Endothelial cell of umbilical vein (primary cell): Measurements from ENCODE around the gene KIF1B. TPM values are rescaled to one million over a fixed set of nuclear protein-coding genes. Genes with fewer than 3 reads are reported as not detected.

ENCODE experiments used
- BruUV-seq: library from RNA; stranded (reverse); fragments of 400-500 nt; replicated peaks from 2 replicates; lab custom pipeline; 2021; lab: Mats Ljungman, UMichigan
- CTCF ChIA-PET: fragments of 300-600, 350-600 bp; sonication (Branson Sonifier 250); formaldehyde crosslinking; loops from one replicate; lab custom pipeline; 2021; ENCODE audit warnings: antibody characterized with exemption, inconsistent platforms; lab: Charles Lee
- POLR2A ChIA-PET: fragments of 300-600, 350-600 bp; sonication (Branson Sonifier 250); formaldehyde crosslinking; loops from one replicate; lab custom pipeline; 2021; ENCODE audit warnings: antibody characterized with exemption, inconsistent platforms; lab: Charles Lee
- DNase-seq: peaks from one replicate; pipeline ENCODE4 v3.0.0-alpha.2; 2011; ENCODE audit warnings: low read depth, low spot score
- FAIRE-seq: peaks from 2 replicates; lab custom pipeline; 2011; peaks lifted over from hg19 to GRCh38; lab: Jason Lieb, UNC
- H2AFZ ChIP-seq: 2 replicates; pipeline ENCODE4 v1.6.0; 2012; ENCODE audit warnings: low read depth, low read length, control low read depth, inconsistent platforms
- H3K27ac ChIP-seq: 2 replicates; pipeline ENCODE4 v1.5.1; 2011; ENCODE audit warnings: low read depth, mild to moderate bottlenecking, control low read depth, low read length, moderate library complexity; ENCODE audit not compliant: insufficient read depth
- H3K27me3 ChIP-seq, 2 experiments: 2 replicates each; pipeline versions ENCODE4 v1.6.0 to v1.6.1; 2011; ENCODE audit warnings: low read length in 2 of 2, mixed read lengths in 1 of 2; ENCODE audit not compliant: control insufficient read depth in 2 of 2, insufficient read depth in 2 of 2
- H3K36me3 ChIP-seq, 2 experiments: 2 replicates in 1 of 2; 3 replicates in 1 of 2; pipeline ENCODE4 v1.5.1; 2011; ENCODE audit warnings: low read length in 2 of 2, mild to moderate bottlenecking in 1 of 2, moderate library complexity in 1 of 2; ENCODE audit not compliant: control insufficient read depth in 2 of 2, insufficient read depth in 2 of 2; ENCODE audit errors: extremely low read depth in 1 of 2
- H3K4me1 ChIP-seq: 3 replicates; pipeline ENCODE4 v1.5.1; 2011; ENCODE audit warnings: mild to moderate bottlenecking, low read length; ENCODE audit not compliant: control insufficient read depth, insufficient read depth; ENCODE audit errors: extremely low read depth
- H3K4me2 ChIP-seq: 2 replicates; pipeline ENCODE4 v1.6.1; 2011; ENCODE audit warnings: low read length, control low read depth, mixed read lengths; ENCODE audit not compliant: insufficient read depth
- H3K4me3 ChIP-seq, 3 experiments: fragments of 200-600 bp in 1 of 3; sonication (generic), shearing (Covaris generic) in 1 of 3; replicated peaks in 1 of 3; 2 replicates each; pipeline ENCODE4 v1.5.1; 2011 to 2016; ENCODE audit warnings: control low read depth in 3 of 3, low read length in 3 of 3, mild to moderate bottlenecking in 2 of 3, inconsistent platforms in 1 of 3, low read depth in 1 of 3, moderate library complexity in 1 of 3; ENCODE audit not compliant: insufficient read depth in 1 of 3
- H3K79me2 ChIP-seq: 2 replicates; pipeline ENCODE4 v1.6.0; 2012; ENCODE audit warnings: low read length, inconsistent platforms; ENCODE audit not compliant: control insufficient read depth, insufficient read depth
- H3K9ac ChIP-seq: replicated peaks from 2 replicates; pipeline ENCODE3; 2011; ENCODE audit warnings: low read length, control low read depth; ENCODE audit not compliant: insufficient read depth; ENCODE audit errors: extremely low read depth
- H3K9me1 ChIP-seq: replicated peaks from 3 replicates; pipeline ENCODE4 v1.6.0; 2011; ENCODE audit warnings: mild to moderate bottlenecking, low read length; ENCODE audit not compliant: control insufficient read depth, insufficient read depth; ENCODE audit errors: extremely low read depth
- H3K9me3 ChIP-seq: replicated peaks from 2 replicates; pipeline ENCODE4 v1.5.1; 2012; ENCODE audit warnings: low read length, inconsistent platforms; ENCODE audit not compliant: control insufficient read depth, insufficient read depth
- H4K20me1 ChIP-seq: replicated peaks from 2 replicates; pipeline ENCODE3; 2011; ENCODE audit warnings: mild to moderate bottlenecking, low read length; ENCODE audit not compliant: control insufficient read depth, insufficient read depth; ENCODE audit errors: extremely low read depth
- EZH2 ChIP-seq: IDR thresholded peaks from 2 replicates; pipeline ENCODE4 v1.6.1; 2012; ENCODE audit warnings: borderline replicate concordance, low read depth, mild to moderate bottlenecking, moderate library complexity, low read length, inconsistent platforms; ENCODE audit not compliant: severe bottlenecking
- FOS ChIP-seq: IDR thresholded peaks from 2 replicates; pipeline ENCODE4 v1.6.1; 2011; ENCODE audit warnings: mild to moderate bottlenecking, low read length, moderate library complexity, borderline replicate concordance; ENCODE audit not compliant: insufficient read depth
- GATA2 ChIP-seq: IDR thresholded peaks from 2 replicates; pipeline ENCODE4 v1.7.0; 2011; ENCODE audit warnings: low read depth, mild to moderate bottlenecking, moderate library complexity, mixed read lengths, low read length; ENCODE audit not compliant: insufficient read length, insufficient read depth
- JUN ChIP-seq: IDR thresholded peaks from 2 replicates; pipeline ENCODE4 v1.6.1; 2011; ENCODE audit warnings: borderline replicate concordance, low read depth; ENCODE audit not compliant: insufficient read length, insufficient read depth
- MYC ChIP-seq: IDR thresholded peaks from one replicate; pipeline ENCODE4 v1.6.1; 2011; ENCODE audit warnings: mild to moderate bottlenecking, low read depth, low read length
- POLR2A ChIP-seq: IDR thresholded peaks from 2 replicates; pipeline ENCODE4 v1.6.1; 2012; ENCODE audit warnings: low read depth, mild to moderate bottlenecking, control low read depth, low read length
- POLR2AphosphoS5 ChIP-seq: IDR thresholded peaks from 2 replicates; pipeline ENCODE4 v1.6.1; 2012; ENCODE audit warnings: low read depth, mild to moderate bottlenecking, control low read depth, low read length, moderate library complexity; ENCODE audit not compliant: insufficient read depth
- dilution Hi-C: fragments of 300-500 bp; cut with MboI; formaldehyde crosslinking; loops from one replicate; pipeline ENCODE4 v1.15.0; 2019; ENCODE audit warnings: low sequenced_read_pairs; ENCODE audit not compliant: extremely low pct_ligation_motif_present
- intact Hi-C: fragments of 100-400 bp; cut with micrococcal nuclease; formaldehyde crosslinking; loops from one replicate; pipeline ENCODE4 v1.10.0; 2022
- polyA plus RNA-seq, 4 experiments: library from polyadenylated mRNA; depleted of rRNA in 3 of 4; stranded (reverse) in 3 of 4; unstranded in 1 of 4; fragments of >200 nt; gene quantifications; 2 replicates each; pipeline versions ENCODE4 v1.2.1 to v1.2.3, GENCODE V29; 2011 to 2012; ENCODE audit warnings: missing spikeins in 1 of 4
- total RNA-seq: library from RNA; stranded (reverse); gene quantifications from 2 replicates; pipeline ENCODE4 v1.2.3, GENCODE V29; 2021
- TF ChIP-seq, protein P1 (sequence below): IDR thresholded peaks from 2 replicates; pipeline ENCODE4 v1.6.1; 2011; ENCODE audit not compliant: insufficient read depth, insufficient read length
- TF ChIP-seq, protein P2 (sequence below), 2 donors: IDR thresholded peaks; 1 replicate in 1 of 2; 2 replicates in 1 of 2; pipeline ENCODE4 v1.5.1; 2011; ENCODE audit warnings: low read length in 2 of 2, mild to moderate bottlenecking in 2 of 2, moderate library complexity in 2 of 2, control low read depth in 1 of 2, inconsistent platforms in 1 of 2, low read depth in 1 of 2; ENCODE audit not compliant: insufficient read depth in 1 of 2; ENCODE audit errors: extremely low read depth in 1 of 2

KIF1B gene
- total and polyA plus RNA-seq, 2 donors (not counting 3 experiments of a cell fraction or from before 2014, with no cell fraction given), result 14.8 to 58.6 TPM

DNA sequence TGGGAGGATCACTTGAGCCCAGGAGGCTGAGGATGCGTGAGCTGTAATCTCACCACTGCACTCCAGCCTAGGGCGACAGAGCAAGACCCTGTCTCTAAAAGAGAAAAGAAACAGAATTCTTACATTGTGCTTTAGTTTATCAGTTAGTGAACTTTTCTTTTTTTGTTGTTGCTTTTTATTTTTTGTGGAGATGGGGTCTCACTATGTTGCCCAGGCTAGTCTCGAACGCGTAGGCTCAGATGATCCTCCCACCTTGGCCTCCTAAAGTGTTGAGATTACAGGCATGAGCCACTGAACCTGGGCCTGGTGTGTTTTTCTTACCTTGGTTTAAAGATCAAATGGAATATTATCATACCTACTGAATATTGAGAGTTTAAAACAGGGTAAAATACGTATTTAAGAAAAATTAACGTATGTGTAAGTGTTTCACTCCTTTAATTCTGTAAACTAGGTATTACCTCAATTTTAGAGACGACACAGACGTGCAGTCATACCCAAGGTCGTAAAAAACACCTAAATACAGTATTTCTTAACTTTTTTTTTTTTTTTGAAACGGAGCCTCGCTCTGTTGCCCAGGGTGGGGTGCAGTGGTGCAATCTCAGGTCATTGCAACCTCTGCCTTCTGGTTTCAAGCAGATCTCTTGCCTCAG, 39.6 kb downstream of the KIF1B start:
- no peak overlapping the region for H3K27ac ChIP-seq
- dilution Hi-C loops, result no loop called here
- H3K4me3 ChIP-seq, result no peak overlapping the region
- H3K9me1 ChIP-seq, result no peaks in the 10 kb centered on the region
- intact Hi-C loops, result no loop called here
- peaks cover 11% of the 10 kb centered on the region for H4K20me1 ChIP-seq
- no peak overlapping the region for H2AFZ ChIP-seq
- no peaks in the 10 kb centered on the region for H3K9me3 ChIP-seq
- no peaks in the 10 kb centered on the region for H3K36me3 ChIP-seq
- POLR2A ChIA-PET, result interaction anchor here (0.7 kb wide), 1 partner anchor 18 kb away, joined by 3 read pairs; no protein-coding TSS in a partner anchor
- no TSS peak for BruUV-seq
- H3K79me2 ChIP-seq, result peaks cover 75% of the 10 kb centered on the region
- DNase-seq (no peak), FAIRE-seq (no peak)
- CTCF ChIA-PET, result interaction anchor here (3.0 kb wide), 1 partner anchor 40 kb away, joined by 16 read pairs; the partner anchor contains the start of gene KIF1B
- H3K27me3 ChIP-seq, result no peaks in the 10 kb centered on the region
- peaks cover 4% of the 10 kb centered on the region for H3K4me1 ChIP-seq
- H3K4me2 ChIP-seq, result no peak overlapping the region
- TF ChIP-seq MYC, result no peak
- TF ChIP-seq FOS, result no peak
- TF ChIP-seq, protein P1, sequence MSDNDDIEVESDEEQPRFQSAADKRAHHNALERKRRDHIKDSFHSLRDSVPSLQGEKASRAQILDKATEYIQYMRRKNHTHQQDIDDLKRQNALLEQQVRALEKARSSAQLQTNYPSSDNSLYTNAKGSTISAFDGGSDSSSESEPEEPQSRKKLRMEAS, result no peak
- TF ChIP-seq GATA2, result no peak
- TF ChIP-seq EZH2, result no peak
- no peak for TF ChIP-seq JUN
- H3K9ac ChIP-seq, result no peak overlapping the region

DNA sequence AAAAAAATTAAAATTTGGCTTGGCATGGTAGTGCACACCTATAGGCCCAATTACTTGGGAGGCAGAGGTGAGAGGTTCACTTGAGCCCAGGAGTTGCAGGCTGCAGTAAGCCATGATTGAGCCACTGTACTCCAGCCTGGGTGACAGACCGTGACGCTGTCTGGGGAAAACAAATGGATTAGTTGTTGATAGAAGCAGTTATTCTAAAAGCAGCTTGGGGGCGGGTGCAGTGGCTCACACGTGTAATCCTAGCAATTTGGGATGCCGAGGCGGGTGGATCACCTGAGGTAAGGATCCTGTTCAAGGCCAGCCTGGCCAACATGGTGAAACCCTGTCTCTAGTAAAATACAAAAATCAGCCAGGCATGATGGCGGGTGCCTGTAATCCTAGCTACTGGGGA, 40.3 kb downstream of the KIF1B start:
- H3K36me3 ChIP-seq, result no peaks in the 10 kb centered on the region
- no peaks in the 10 kb centered on the region for H3K9me3 ChIP-seq
- no peak overlapping the region for H3K27ac ChIP-seq
- no peaks in the 10 kb centered on the region for H3K27me3 ChIP-seq
- H3K79me2 ChIP-seq, result peaks cover 75% of the 10 kb centered on the region
- peaks cover 4% of the 10 kb centered on the region for H3K4me1 ChIP-seq
- dilution Hi-C loops (no loop called here), intact Hi-C loops (no loop called here)
- H3K9me1 ChIP-seq, result no peaks in the 10 kb centered on the region
- no peak overlapping the region for H2AFZ ChIP-seq
- TF ChIP-seq, protein P2, sequence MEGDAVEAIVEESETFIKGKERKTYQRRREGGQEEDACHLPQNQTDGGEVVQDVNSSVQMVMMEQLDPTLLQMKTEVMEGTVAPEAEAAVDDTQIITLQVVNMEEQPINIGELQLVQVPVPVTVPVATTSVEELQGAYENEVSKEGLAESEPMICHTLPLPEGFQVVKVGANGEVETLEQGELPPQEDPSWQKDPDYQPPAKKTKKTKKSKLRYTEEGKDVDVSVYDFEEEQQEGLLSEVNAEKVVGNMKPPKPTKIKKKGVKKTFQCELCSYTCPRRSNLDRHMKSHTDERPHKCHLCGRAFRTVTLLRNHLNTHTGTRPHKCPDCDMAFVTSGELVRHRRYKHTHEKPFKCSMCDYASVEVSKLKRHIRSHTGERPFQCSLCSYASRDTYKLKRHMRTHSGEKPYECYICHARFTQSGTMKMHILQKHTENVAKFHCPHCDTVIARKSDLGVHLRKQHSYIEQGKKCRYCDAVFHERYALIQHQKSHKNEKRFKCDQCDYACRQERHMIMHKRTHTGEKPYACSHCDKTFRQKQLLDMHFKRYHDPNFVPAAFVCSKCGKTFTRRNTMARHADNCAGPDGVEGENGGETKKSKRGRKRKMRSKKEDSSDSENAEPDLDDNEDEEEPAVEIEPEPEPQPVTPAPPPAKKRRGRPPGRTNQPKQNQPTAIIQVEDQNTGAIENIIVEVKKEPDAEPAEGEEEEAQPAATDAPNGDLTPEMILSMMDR (IDR thresholded peaks at IDR 0.05; ENCODE audit: extremely low read depth in 1 of 2, insufficient read depth in 1 of 2, low read depth in 1 of 2, low read length in 2 of 2), result no peak
- TF ChIP-seq POLR2A (no peak), MYC (no peak), GATA2 (no peak), FOS (no peak), POLR2AphosphoS5 (no peak), JUN (no peak), EZH2 (no peak)
- TF ChIP-seq, protein P1, result no peak
- no TSS peak for BruUV-seq
- H4K20me1 ChIP-seq, result peaks cover 8% of the 10 kb centered on the region
- ChIA-PET CTCF (interaction anchor here (0.7 to 3.0 kb wide), 4 partner anchors 8 to 41 kb away, joined by 3 to 16 read pairs (median 3); partner anchors contain the start of gene KIF1B), POLR2A (no interaction called here)
- no peak for FAIRE-seq
- no peak for DNase-seq
- H3K9ac ChIP-seq, result no peak overlapping the region
- no peak overlapping the region for H3K4me2 ChIP-seq
- H3K4me3 ChIP-seq, result no peak overlapping the region
